Activated CD8-positive, alpha-beta memory T cell treated with anti-CD3 and anti-CD28 coated beads, Interleukin-2, amount 10 ng/mL, durations not matched to agents 7 days and 5 days (primary cell): ENCODE measurements around the gene PARVA. TPM values are rescaled to one million over a fixed set of nuclear protein-coding genes. Genes with fewer than 3 reads are reported as not detected.

Source experiments
- ATAC-seq: fragments of 150-1000 bp; cut with Tn5 transposase; one replicate; pipeline ENCODE4 v1.10.0; 2021; ENCODE audit warnings: moderate library complexity
- CTCF ChIA-PET: fragments of 350-600 bp; sonication (Branson Sonifier 250); formaldehyde crosslinking; loops from one replicate; lab custom pipeline; 2021; ENCODE audit warnings: antibody characterized with exemption; lab: Charles Lee
- DNase-seq: peaks from one replicate; pipeline ENCODE4 v3.0.0-alpha.2; 2020
- H3K27ac Mint-ChIP-seq: one replicate; pipeline ENCODE4 v1.8.0; 2021; ENCODE audit warnings: mild to moderate bottlenecking, mixed read lengths
- H3K27me3 Mint-ChIP-seq: one replicate; pipeline ENCODE4 v1.8.0; 2021; ENCODE audit warnings: mixed read lengths
- H3K36me3 Mint-ChIP-seq: one replicate; pipeline ENCODE4 v1.8.0; 2021; ENCODE audit warnings: mild to moderate bottlenecking, mixed read lengths
- H3K4me1 Mint-ChIP-seq: one replicate; pipeline ENCODE4 v1.8.0; 2021; ENCODE audit warnings: mixed read lengths
- H3K4me3 Mint-ChIP-seq: one replicate; pipeline ENCODE4 v1.8.0; 2021; ENCODE audit warnings: mild to moderate bottlenecking, moderate library complexity, mixed read lengths
- H3K9me3 Mint-ChIP-seq: one replicate; pipeline ENCODE4 v1.8.0; 2022; ENCODE audit warnings: low read depth, mixed read lengths
- total RNA-seq, 2 experiments: library from RNA; stranded (reverse); gene quantifications; one replicate each; pipeline ENCODE4 v1.2.3, GENCODE V29; 2021

Gene PARVA
- total RNA-seq, 2 experiments from 2014 or later, result not detected

- no peaks in the 10 kb centered on the region for H3K9me3 Mint-ChIP-seq
- ATAC-seq, result no peak
- no peak overlapping the region for H3K27ac Mint-ChIP-seq
- no peaks in the 10 kb centered on the region for H3K36me3 Mint-ChIP-seq
- no peak overlapping the region for H3K4me3 Mint-ChIP-seq
- H3K27me3 Mint-ChIP-seq, result peaks cover 2% of the 10 kb centered on the region
- CTCF ChIA-PET, result no interaction called here
- H3K4me1 Mint-ChIP-seq, result no peaks in the 10 kb centered on the region
- no peak for DNase-seq
Observed at GRCh38 chr11:12503886-12504285, 126.5 kb downstream of the PARVA start.

GRCh38 chr11:12505183-12505582 is 127.8 kb downstream of the PARVA start:
- H3K36me3 Mint-ChIP-seq, result no peaks in the 10 kb centered on the region
- H3K4me1 Mint-ChIP-seq, result no peaks in the 10 kb centered on the region
- ATAC-seq (no peak), DNase-seq (no peak)
- no peaks in the 10 kb centered on the region for H3K9me3 Mint-ChIP-seq
- H3K4me3 Mint-ChIP-seq, result no peak overlapping the region
- CTCF ChIA-PET, result no interaction called here
- peaks cover 2% of the 10 kb centered on the region for H3K27me3 Mint-ChIP-seq
- H3K27ac Mint-ChIP-seq, result no peak overlapping the region

- no peaks in the 10 kb centered on the region for H3K4me1 Mint-ChIP-seq
- H3K27ac Mint-ChIP-seq, result no peak overlapping the region
- CTCF ChIA-PET, result interaction anchor here (1.0 kb wide), 1 partner anchor 10 kb away, joined by 3 read pairs; no protein-coding TSS in a partner anchor
- H3K9me3 Mint-ChIP-seq, result no peaks in the 10 kb centered on the region
- no peak for DNase-seq
- H3K4me3 Mint-ChIP-seq, result no peak overlapping the region
- H3K27me3 Mint-ChIP-seq, result peaks cover 8% of the 10 kb centered on the region
- ATAC-seq, result no peak
- H3K36me3 Mint-ChIP-seq, result no peaks in the 10 kb centered on the region
Observed at GRCh38 chr11:12506404-12506921, 129.1 kb downstream of the PARVA start.

GRCh38 chr11:12507391-12507790 is 130.0 kb downstream of the PARVA start:
- Mint-ChIP-seq H3K4me1 (no peaks in the 10 kb centered on the region), H3K36me3 (no peaks in the 10 kb centered on the region), H3K4me3 (no peak overlapping the region), H3K9me3 (no peaks in the 10 kb centered on the region), H3K27ac (no peak overlapping the region), H3K27me3 (peaks cover 10% of the 10 kb centered on the region)
- CTCF ChIA-PET, result no interaction called here
- no peak for ATAC-seq
- no peak for DNase-seq

- ATAC-seq, result no peak
- Mint-ChIP-seq H3K36me3 (no peaks in the 10 kb centered on the region), H3K27ac (no peak overlapping the region), H3K9me3 (no peaks in the 10 kb centered on the region), H3K4me1 (no peaks in the 10 kb centered on the region), H3K4me3 (no peak overlapping the region), H3K27me3 (peaks cover 10% of the 10 kb centered on the region)
- no peak for DNase-seq
- CTCF ChIA-PET, result no interaction called here
Observed at GRCh38 chr11:12508151-12508751, 130.9 kb downstream of the PARVA start.

- H3K4me1 Mint-ChIP-seq, result no peaks in the 10 kb centered on the region
- DNase-seq (no peak), ATAC-seq (no peak)
- H3K4me3 Mint-ChIP-seq, result no peak overlapping the region
- CTCF ChIA-PET, result no interaction called here
- no peaks in the 10 kb centered on the region for H3K9me3 Mint-ChIP-seq
- no peak overlapping the region for H3K27ac Mint-ChIP-seq
- H3K36me3 Mint-ChIP-seq, result no peaks in the 10 kb centered on the region
- peaks cover 10% of the 10 kb centered on the region for H3K27me3 Mint-ChIP-seq
Observed at GRCh38 chr11:12509371-12509770, 132.0 kb downstream of the PARVA start.

GRCh38 chr11:12512132-12512531 is 134.8 kb downstream of the PARVA start:
- H3K36me3 Mint-ChIP-seq, result no peaks in the 10 kb centered on the region
- DNase-seq (no peak), ATAC-seq (no peak)
- CTCF ChIA-PET, result no interaction called here
- H3K4me1 Mint-ChIP-seq, result no peaks in the 10 kb centered on the region
- H3K27ac Mint-ChIP-seq, result no peak overlapping the region
- peaks cover 10% of the 10 kb centered on the region for H3K27me3 Mint-ChIP-seq
- no peak overlapping the region for H3K4me3 Mint-ChIP-seq
- H3K9me3 Mint-ChIP-seq, result no peaks in the 10 kb centered on the region

GRCh38 chr11:12512826-12513395 is 135.5 kb downstream of the PARVA start:
- ATAC-seq (no peak), DNase-seq (no peak)
- H3K27me3 Mint-ChIP-seq, result peaks cover 10% of the 10 kb centered on the region
- H3K4me3 Mint-ChIP-seq, result no peak overlapping the region
- no peaks in the 10 kb centered on the region for H3K36me3 Mint-ChIP-seq
- CTCF ChIA-PET, result no interaction called here
- H3K27ac Mint-ChIP-seq, result no peak overlapping the region
- H3K4me1 Mint-ChIP-seq, result no peaks in the 10 kb centered on the region
- no peaks in the 10 kb centered on the region for H3K9me3 Mint-ChIP-seq

GRCh38 chr11:12516387-12517105 is 139.2 kb downstream of the PARVA start:
- no peaks in the 10 kb centered on the region for H3K36me3 Mint-ChIP-seq
- ATAC-seq (no peak), DNase-seq (no peak)
- CTCF ChIA-PET, result interaction anchor here (1.4 kb wide), 1 partner anchor 10 kb away, joined by 3 read pairs; no protein-coding TSS in a partner anchor
- H3K4me1 Mint-ChIP-seq, result no peaks in the 10 kb centered on the region
- H3K27me3 Mint-ChIP-seq, result peaks cover 2% of the 10 kb centered on the region
- H3K27ac Mint-ChIP-seq, result no peak overlapping the region
- no peaks in the 10 kb centered on the region for H3K9me3 Mint-ChIP-seq
- H3K4me3 Mint-ChIP-seq, result no peak overlapping the region

- no peak overlapping the region for H3K4me3 Mint-ChIP-seq
- no peak for DNase-seq
- H3K27me3 Mint-ChIP-seq, result no peaks in the 10 kb centered on the region
- ATAC-seq, result no peak
- H3K9me3 Mint-ChIP-seq, result no peaks in the 10 kb centered on the region
- CTCF ChIA-PET, result interaction anchor here (1.4 kb wide), 1 partner anchor 11 kb away, joined by 3 read pairs; no protein-coding TSS in a partner anchor
- H3K36me3 Mint-ChIP-seq, result no peaks in the 10 kb centered on the region
- no peak overlapping the region for H3K27ac Mint-ChIP-seq
- no peaks in the 10 kb centered on the region for H3K4me1 Mint-ChIP-seq
Observed at GRCh38 chr11:12517306-12517705, 139.9 kb downstream of the PARVA start.

- no peaks in the 10 kb centered on the region for H3K4me1 Mint-ChIP-seq
- H3K9me3 Mint-ChIP-seq, result no peaks in the 10 kb centered on the region
- H3K27ac Mint-ChIP-seq, result no peak overlapping the region
- H3K36me3 Mint-ChIP-seq, result no peaks in the 10 kb centered on the region
- H3K27me3 Mint-ChIP-seq, result no peaks in the 10 kb centered on the region
- no peak for ATAC-seq
- CTCF ChIA-PET, result no interaction called here
- H3K4me3 Mint-ChIP-seq, result no peak overlapping the region
- no peak for DNase-seq
Observed at GRCh38 chr11:12517741-12518140, 140.4 kb downstream of the PARVA start.

- no peak overlapping the region for H3K27ac Mint-ChIP-seq
- DNase-seq (no peak), ATAC-seq (no peak)
- H3K4me1 Mint-ChIP-seq, result no peaks in the 10 kb centered on the region
- H3K4me3 Mint-ChIP-seq, result no peak overlapping the region
- no peaks in the 10 kb centered on the region for H3K36me3 Mint-ChIP-seq
- no peaks in the 10 kb centered on the region for H3K9me3 Mint-ChIP-seq
- CTCF ChIA-PET, result no interaction called here
- no peaks in the 10 kb centered on the region for H3K27me3 Mint-ChIP-seq
Observed at GRCh38 chr11:12518606-12519385, 141.4 kb downstream of the PARVA start.

GRCh38 chr11:12520054-12520453 is 142.7 kb downstream of the PARVA start:
- Mint-ChIP-seq H3K4me1 (no peaks in the 10 kb centered on the region), H3K27me3 (no peaks in the 10 kb centered on the region), H3K36me3 (no peaks in the 10 kb centered on the region), H3K27ac (no peak overlapping the region), H3K9me3 (no peaks in the 10 kb centered on the region), H3K4me3 (no peak overlapping the region)
- CTCF ChIA-PET, result no interaction called here
- DNase-seq, result no peak
- no peak for ATAC-seq
